Mesothelial cell of epicardium (in vitro differentiated cells): ENCODE data around the gene FLNB. TPM values are rescaled to one million over a fixed set of nuclear protein-coding genes. Genes with fewer than 3 reads are reported as not detected.

Experiments
- DNase-seq, 2 experiments: peaks; one replicate each; pipeline ENCODE4 v3.0.0; 2021; ENCODE audit warnings: low spot score in 2 of 2; ENCODE audit not compliant: unreplicated experiment in 2 of 2
- H3K27ac Mint-ChIP-seq: 2 replicates; pipeline ENCODE4 v1.8.0; 2021; ENCODE audit warnings: mixed read lengths
- H3K27me3 Mint-ChIP-seq: 2 replicates; pipeline ENCODE4 v1.8.0; 2021; ENCODE audit warnings: low read depth, mixed read lengths
- H3K36me3 Mint-ChIP-seq: 2 replicates; pipeline ENCODE4 v1.8.0; 2021; ENCODE audit warnings: mixed read lengths
- H3K4me1 Mint-ChIP-seq: 2 replicates; pipeline ENCODE4 v1.8.0; 2021; ENCODE audit warnings: mixed read lengths
- H3K4me3 Mint-ChIP-seq: 2 replicates; pipeline ENCODE4 v1.8.0; 2021; ENCODE audit warnings: mild to moderate bottlenecking, moderate library complexity, mixed read lengths
- H3K9me3 Mint-ChIP-seq: 2 replicates; pipeline ENCODE4 v1.8.0; 2021; ENCODE audit warnings: mixed read lengths
- total RNA-seq: library from RNA; stranded (reverse); gene quantifications from 3 replicates; pipeline ENCODE4 v1.2.1, GENCODE V29; 2021
- TF ChIP-seq, protein P1 (sequence below): fragments of 200-600 bp; sonication (generic); IDR thresholded peaks from one replicate; pipeline ENCODE4 v1.5.0; 2021; ENCODE audit warnings: antibody characterized with exemption; ENCODE audit not compliant: unreplicated experiment

Gene FLNB
- total RNA-seq, 1 donor from 2014 or later, result 190 TPM

- H3K27me3 Mint-ChIP-seq, result no peaks in the 10 kb centered on the region
- H3K9me3 Mint-ChIP-seq, result no peaks in the 10 kb centered on the region
- H3K4me3 Mint-ChIP-seq, result no peak overlapping the region
- no peaks in the 10 kb centered on the region for H3K36me3 Mint-ChIP-seq
- no peak for DNase-seq
- no peak overlapping the region for H3K27ac Mint-ChIP-seq
- H3K4me1 Mint-ChIP-seq, result peaks cover 33% of the 10 kb centered on the region
- TF ChIP-seq, protein P1, sequence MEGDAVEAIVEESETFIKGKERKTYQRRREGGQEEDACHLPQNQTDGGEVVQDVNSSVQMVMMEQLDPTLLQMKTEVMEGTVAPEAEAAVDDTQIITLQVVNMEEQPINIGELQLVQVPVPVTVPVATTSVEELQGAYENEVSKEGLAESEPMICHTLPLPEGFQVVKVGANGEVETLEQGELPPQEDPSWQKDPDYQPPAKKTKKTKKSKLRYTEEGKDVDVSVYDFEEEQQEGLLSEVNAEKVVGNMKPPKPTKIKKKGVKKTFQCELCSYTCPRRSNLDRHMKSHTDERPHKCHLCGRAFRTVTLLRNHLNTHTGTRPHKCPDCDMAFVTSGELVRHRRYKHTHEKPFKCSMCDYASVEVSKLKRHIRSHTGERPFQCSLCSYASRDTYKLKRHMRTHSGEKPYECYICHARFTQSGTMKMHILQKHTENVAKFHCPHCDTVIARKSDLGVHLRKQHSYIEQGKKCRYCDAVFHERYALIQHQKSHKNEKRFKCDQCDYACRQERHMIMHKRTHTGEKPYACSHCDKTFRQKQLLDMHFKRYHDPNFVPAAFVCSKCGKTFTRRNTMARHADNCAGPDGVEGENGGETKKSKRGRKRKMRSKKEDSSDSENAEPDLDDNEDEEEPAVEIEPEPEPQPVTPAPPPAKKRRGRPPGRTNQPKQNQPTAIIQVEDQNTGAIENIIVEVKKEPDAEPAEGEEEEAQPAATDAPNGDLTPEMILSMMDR, result no peak
Observed at GRCh38 chr3:58032186-58032585, 24.0 kb downstream of the FLNB start.

DNA sequence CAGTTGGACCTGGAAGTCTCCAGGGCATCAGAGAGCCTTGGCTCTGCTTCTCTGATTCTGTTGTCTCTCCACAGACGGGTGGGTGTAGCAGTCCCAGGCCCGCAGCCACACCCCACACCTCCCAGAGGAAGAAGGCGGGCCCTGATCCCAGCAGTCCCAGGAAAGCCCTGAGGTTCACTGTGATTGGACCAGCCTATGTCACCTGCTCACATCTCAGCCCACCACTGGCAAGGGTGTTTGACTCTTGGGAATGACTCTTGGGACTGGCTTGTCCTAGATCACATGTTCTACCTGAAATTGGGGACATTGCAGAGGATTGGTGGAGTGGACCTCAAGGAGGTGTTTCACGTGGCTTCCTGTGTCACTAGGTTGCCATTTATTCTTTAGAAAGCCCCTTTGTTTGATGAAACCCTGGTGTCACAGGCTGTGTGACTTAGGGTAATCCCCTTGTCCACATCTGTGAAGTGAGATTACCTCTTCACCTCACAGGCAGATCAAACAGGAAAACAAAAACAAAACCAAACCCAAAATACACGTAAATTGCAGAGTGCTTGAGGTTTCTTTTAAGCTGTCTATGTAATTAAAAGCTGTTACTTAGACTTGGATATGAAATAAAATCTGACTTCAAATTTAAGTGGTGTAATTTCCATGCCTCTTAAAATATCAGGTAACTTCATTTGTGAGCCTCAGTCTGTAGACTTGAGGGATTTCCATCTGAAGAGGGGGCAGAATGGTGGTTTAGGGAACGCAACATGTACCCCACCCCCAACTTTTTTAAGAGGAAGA, 26.7 kb downstream of the FLNB start:
- Mint-ChIP-seq H3K4me1 (peaks cover 48% of the 10 kb centered on the region), H3K36me3 (no peaks in the 10 kb centered on the region), H3K9me3 (no peaks in the 10 kb centered on the region), H3K27me3 (no peaks in the 10 kb centered on the region), H3K27ac (peak overlapping the region; percentile 88), H3K4me3 (no peak overlapping the region)
- TF ChIP-seq, protein P1, result no peak
- no peak for DNase-seq

- Mint-ChIP-seq H3K4me3 (no peak overlapping the region), H3K27ac (peak overlapping the region; percentile 88), H3K4me1 (peaks cover 54% of the 10 kb centered on the region), H3K9me3 (no peaks in the 10 kb centered on the region), H3K27me3 (no peaks in the 10 kb centered on the region), H3K36me3 (no peaks in the 10 kb centered on the region)
- TF ChIP-seq, protein P1, result no peak
- no peak for DNase-seq
Observed at GRCh38 chr3:58035524-58036255, 27.5 kb downstream of the FLNB start.

- Mint-ChIP-seq H3K4me3 (no peak overlapping the region), H3K27me3 (no peaks in the 10 kb centered on the region)
Observed at GRCh38 chr3:58036293-58037032, 28.2 kb downstream of the FLNB start.

More at GRCh38 chr3:58036293-58037032, 28.2 kb downstream of the FLNB start:
- Mint-ChIP-seq H3K36me3 (no peaks in the 10 kb centered on the region), H3K27ac (peak overlapping the region; percentile 88), H3K9me3 (no peaks in the 10 kb centered on the region), H3K4me1 (peaks cover 62% of the 10 kb centered on the region)
- DNase-seq, result no peak
- TF ChIP-seq, protein P1, result no peak
